ENCODE measurements around the gene KRTAP4-3.

GRCh38 chr17:41141361-41141760, 26.7 kb downstream of the KRTAP4-3 start:
- TF ChIP-seq POLR2A (IDR thresholded peaks at IDR 0.05; ENCODE audit: low read length) (no peak), GATA1 (IDR thresholded peaks at IDR 0.05; ENCODE audit: low read depth, low read length) (no peak)
